Measurements from ENCODE around the gene IGFBP2. TPM values are rescaled to one million over a fixed set of nuclear protein-coding genes. Genes with fewer than 3 reads are reported as not detected.
A peak's percentile ranks its signal among the peaks of the same experiment; 100 is the strongest.

The IGFBP2 gene
- total and polyA plus RNA-seq, 10 donors: 61.3 to 334 (median 257) TPM

GRCh38 chr2:216659276-216659675, 26.1 kb downstream of the IGFBP2 start:
- Histone ChIP-seq H3K9me3 (no peaks in the 10 kb centered on the region), H3K36me3 (peaks cover 0 to 46% (median 0%) of the 10 kb centered on the region in 6 donors), H3K4me3 (no peak overlapping the region), H3K27me3 (replicated peaks in 1 of 7) (no peaks in the 10 kb centered on the region), H3K4me1 (peaks cover 0 to 15% (median 3%) of the 10 kb centered on the region in 6 donors), H3K27ac (peak overlapping the region in 1 of 8 donors; percentile 1)
- WGBS, 5 donors: 77 to 100% (median 88%) methylated on average over 5 to 6 of the region's 6 CpGs
- TF ChIP-seq POLR2AphosphoS5 (IDR thresholded peaks at IDR 0.05) (no peak), POLR2A (IDR thresholded peaks at IDR 0.05) (no peak)
- TF ChIP-seq, protein P1, sequence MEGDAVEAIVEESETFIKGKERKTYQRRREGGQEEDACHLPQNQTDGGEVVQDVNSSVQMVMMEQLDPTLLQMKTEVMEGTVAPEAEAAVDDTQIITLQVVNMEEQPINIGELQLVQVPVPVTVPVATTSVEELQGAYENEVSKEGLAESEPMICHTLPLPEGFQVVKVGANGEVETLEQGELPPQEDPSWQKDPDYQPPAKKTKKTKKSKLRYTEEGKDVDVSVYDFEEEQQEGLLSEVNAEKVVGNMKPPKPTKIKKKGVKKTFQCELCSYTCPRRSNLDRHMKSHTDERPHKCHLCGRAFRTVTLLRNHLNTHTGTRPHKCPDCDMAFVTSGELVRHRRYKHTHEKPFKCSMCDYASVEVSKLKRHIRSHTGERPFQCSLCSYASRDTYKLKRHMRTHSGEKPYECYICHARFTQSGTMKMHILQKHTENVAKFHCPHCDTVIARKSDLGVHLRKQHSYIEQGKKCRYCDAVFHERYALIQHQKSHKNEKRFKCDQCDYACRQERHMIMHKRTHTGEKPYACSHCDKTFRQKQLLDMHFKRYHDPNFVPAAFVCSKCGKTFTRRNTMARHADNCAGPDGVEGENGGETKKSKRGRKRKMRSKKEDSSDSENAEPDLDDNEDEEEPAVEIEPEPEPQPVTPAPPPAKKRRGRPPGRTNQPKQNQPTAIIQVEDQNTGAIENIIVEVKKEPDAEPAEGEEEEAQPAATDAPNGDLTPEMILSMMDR (IDR thresholded peaks at IDR 0.05 in 8 of 11, conservative IDR thresholded peaks at IDR 0.05 in 3 of 11): no peak
- no peak for DNase-seq
- intact Hi-C loops (cut with DNase I; ENCODE audit: low total_unique reads): no loop called here

DNA sequence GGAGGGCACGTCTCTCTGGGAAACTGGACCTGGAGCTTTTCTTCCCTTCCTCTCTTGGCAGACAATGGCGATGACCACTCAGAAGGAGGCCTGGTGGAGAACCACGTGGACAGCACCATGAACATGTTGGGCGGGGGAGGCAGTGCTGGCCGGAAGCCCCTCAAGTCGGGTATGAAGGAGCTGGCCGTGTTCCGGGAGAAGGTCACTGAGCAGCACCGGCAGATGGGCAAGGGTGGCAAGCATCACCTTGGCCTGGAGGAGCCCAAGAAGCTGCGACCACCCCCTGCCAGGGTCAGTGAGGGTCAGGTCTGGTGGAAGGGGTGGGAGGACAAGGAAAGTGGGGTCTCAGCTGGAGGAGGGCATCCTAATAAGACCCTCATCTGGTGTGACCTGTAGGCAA, 27.3 kb downstream of the IGFBP2 start:
- 70 to 91% (median 85%) methylated on average over 6 to 10 of the region's 10 CpGs for WGBS, 5 donors
- no peak overlapping the region for H3K4me3 ChIP-seq
- H3K4me1 ChIP-seq: peaks cover 0 to 18% (median 9%) of the 10 kb centered on the region in 6 donors
- intact Hi-C loops (cut with DNase I; ENCODE audit: low total_unique reads): loop anchor here (10.0 kb wide), 1 partner anchor 626 kb away; no protein-coding TSS in a partner anchor
- no peaks in the 10 kb centered on the region for H3K9me3 ChIP-seq
- peaks cover 0 to 55% (median 0%) of the 10 kb centered on the region in 6 donors for H3K36me3 ChIP-seq
- no peak for DNase-seq
- peak overlapping the region in 1 of 8 donors; percentile 38 for H3K27ac ChIP-seq
- no peak for TF ChIP-seq POLR2AphosphoS5 (IDR thresholded peaks at IDR 0.05)
- no peak for TF ChIP-seq POLR2A (IDR thresholded peaks at IDR 0.05)
- TF ChIP-seq, protein P1 (IDR thresholded peaks at IDR 0.05 in 8 of 11, conservative IDR thresholded peaks at IDR 0.05 in 3 of 11): no peak
- no peaks in the 10 kb centered on the region for H3K27me3 ChIP-seq (replicated peaks in 1 of 7)

- no peak overlapping the region for H3K4me3 ChIP-seq
- WGBS, 5 donors: 90 to 98% (median 97%) methylated on average over 5 of the region's 5 CpGs
- TF ChIP-seq, protein P1 (IDR thresholded peaks at IDR 0.05 in 8 of 11, conservative IDR thresholded peaks at IDR 0.05 in 3 of 11): no peak
- TF ChIP-seq POLR2A (IDR thresholded peaks at IDR 0.05) (no peak), POLR2AphosphoS5 (IDR thresholded peaks at IDR 0.05) (no peak)
- H3K9me3 ChIP-seq: no peaks in the 10 kb centered on the region
- peaks cover 0 to 53% (median 0%) of the 10 kb centered on the region in 6 donors for H3K36me3 ChIP-seq
- H3K4me1 ChIP-seq: peaks cover 0 to 24% (median 14%) of the 10 kb centered on the region in 6 donors
- intact Hi-C loops (cut with DNase I; ENCODE audit: low total_unique reads): loop anchor here (10.0 kb wide), 1 partner anchor 626 kb away; no protein-coding TSS in a partner anchor
- no peak for DNase-seq
- peak overlapping the region in 2 of 8 donors; percentile 36 to 38 for H3K27ac ChIP-seq
- no peaks in the 10 kb centered on the region for H3K27me3 ChIP-seq (replicated peaks in 1 of 7)
Measured at GRCh38 chr2:216661051-216661450, 27.8 kb downstream of the IGFBP2 start.

DNA sequence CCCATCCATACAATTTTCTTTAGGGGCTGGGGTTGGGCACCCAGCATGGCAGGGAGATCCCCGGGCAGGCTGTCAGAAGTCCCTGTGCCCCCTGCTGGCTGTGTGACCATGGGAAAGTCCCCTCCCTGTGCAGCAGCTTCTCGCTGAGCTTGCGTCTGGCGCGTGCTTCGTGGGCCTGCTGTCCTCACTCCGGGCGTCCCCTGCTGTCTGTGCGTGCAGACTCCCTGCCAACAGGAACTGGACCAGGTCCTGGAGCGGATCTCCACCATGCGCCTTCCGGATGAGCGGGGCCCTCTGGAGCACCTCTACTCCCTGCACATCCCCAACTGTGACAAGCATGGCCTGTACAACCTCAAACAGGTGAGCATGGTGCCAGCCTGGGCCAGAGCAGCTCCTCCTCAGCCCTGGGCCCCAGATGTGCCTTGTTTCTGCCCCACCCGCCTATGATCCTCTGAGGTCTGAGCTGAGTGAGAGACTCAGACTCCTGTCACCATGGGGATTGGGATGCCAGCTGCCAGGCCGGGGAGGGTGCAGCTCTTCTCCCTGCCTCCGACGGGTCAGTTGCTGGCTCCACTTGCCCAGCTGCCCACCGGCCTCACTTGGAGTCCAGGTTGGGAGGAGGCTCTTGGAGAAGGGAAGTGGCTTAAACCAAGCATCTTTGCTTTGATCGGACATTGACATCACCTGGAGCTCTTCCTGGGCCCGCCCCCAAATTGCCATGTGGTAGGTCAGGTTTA, 28.6 kb downstream of the IGFBP2 start:
- Histone ChIP-seq H3K27ac (peak overlapping the region in 2 of 8 donors; percentile 36 to 38), H3K9me3 (no peaks in the 10 kb centered on the region), H3K27me3 (replicated peaks in 1 of 7) (no peaks in the 10 kb centered on the region), H3K36me3 (peaks cover 0 to 48% (median 0%) of the 10 kb centered on the region in 6 donors), H3K4me1 (peaks cover 0 to 29% (median 16%) of the 10 kb centered on the region in 6 donors), H3K4me3 (no peak overlapping the region)
- no peak for TF ChIP-seq POLR2A (IDR thresholded peaks at IDR 0.05)
- TF ChIP-seq, protein P1 (IDR thresholded peaks at IDR 0.05 in 8 of 11, conservative IDR thresholded peaks at IDR 0.05 in 3 of 11): peak in 7 of 11 experiments; percentile 21 to 56 (median 46)
- peak; percentile 25 to 73 (median 71) for TF ChIP-seq POLR2AphosphoS5 (IDR thresholded peaks at IDR 0.05)
- intact Hi-C loops (cut with DNase I; ENCODE audit: low total_unique reads): loop anchor here (10.0 kb wide), 1 partner anchor 627 kb away; no protein-coding TSS in a partner anchor
- DNase-seq: no peak
- WGBS, 5 donors: 71 to 90% (median 76%) methylated on average over 7 to 20 of the region's 20 CpGs

Data from spleen (tissue), 11 donors.